ENCODE results near the gene LYPLAL1.
"Not testable (repeated sequence)": the region's sequence is repeated elsewhere in the genome, so short reads cannot be mapped to it uniquely, and the experiment has no call there.

The LYPLAL1 gene

DNA sequence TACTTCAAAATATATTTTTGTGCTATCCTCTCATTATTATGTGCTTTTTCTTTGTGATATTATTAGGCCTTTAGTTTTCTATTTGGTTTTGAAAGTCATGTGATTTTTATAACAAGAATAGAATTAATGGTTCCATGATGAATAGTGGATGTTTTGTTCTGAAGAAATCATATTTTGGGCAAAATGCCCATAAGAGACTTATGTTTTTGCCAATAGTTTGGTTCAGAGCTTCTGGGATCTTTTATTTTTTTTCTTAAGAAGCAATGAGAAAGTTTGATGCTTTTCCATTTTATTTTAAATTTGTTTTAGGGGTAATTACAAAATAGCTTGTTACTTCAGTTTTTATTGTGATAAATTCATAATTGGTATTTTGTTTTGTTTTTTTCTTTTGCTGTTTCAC lies 49.8 kb downstream of the LYPLAL1 start:
- DNase-seq, result no peak

DNA sequence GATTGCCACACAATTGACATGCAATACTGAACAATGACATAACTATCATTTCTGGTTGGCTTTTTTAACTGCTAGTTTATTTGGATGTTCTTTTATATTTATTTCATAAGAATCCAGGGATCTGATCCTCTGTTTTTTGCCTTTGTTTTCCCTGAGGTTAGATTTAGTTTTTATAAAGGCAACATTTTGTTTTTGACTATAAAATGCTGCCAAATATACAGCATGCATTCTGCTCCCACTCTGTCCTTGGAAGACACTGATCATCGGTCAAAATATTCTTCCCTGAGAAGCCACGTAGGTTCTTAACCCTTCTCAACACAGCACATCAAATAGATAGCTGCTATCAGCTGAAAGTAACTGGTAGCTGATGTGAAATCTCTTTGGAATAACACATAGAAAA lies 52.5 kb downstream of the LYPLAL1 start:
- DNase-seq, result no peak

DNA sequence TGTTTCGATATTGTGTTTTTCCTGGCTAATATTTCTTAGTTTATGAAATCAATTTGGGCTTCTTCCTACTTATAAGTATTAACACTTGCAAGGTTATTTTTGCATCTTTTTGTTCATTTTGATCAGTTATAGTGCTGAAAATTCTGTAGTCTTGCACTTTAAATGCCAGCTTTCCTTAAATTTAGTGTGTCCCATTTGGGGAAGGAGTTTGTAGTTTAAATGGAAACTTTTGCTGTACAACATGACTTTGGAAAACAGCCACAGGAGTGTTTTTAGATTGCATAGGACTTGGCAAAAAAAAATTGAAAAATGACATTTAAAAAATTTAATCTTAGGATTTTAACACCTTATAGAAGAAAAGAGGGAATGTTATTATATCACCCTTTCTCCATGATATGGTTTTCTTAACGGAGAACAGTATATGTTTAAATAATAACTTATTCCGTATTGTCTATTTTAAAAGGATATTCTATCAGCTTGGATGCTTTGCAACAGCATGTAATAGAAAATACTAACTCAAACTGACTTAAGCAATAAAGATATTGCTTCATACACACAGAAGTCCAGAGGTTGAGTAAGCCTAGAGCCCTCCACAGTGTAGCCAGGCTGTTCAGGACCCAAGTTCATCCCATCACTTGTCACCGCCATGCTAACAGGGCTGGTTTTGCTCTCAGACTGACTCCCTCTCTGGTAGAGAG lies 53.8 kb downstream of the LYPLAL1 start:
- DNase-seq, result no peak

DNA sequence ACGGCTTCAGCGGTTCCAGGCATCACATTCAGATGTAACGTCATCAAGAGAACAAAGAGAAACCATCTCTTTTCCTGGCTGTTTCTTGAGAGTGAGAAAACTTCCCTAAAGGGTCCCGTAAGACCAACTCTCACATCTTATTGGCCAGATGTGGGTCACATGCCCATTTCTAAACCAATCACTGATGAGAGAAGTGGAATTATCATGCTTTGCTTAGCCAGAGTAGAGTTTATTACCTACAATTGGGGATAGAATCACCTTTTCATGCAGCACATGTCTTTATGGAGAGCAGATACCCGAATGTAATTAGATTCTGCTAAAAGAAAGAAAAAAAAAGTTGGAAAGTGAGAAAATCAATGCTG lies 54.4 kb downstream of the LYPLAL1 start:
- DNase-seq, result no peak

GRCh38 chr1:219232890-219233289 lies 59.2 kb downstream of the LYPLAL1 start:
- DNase-seq, result no peak

DNA sequence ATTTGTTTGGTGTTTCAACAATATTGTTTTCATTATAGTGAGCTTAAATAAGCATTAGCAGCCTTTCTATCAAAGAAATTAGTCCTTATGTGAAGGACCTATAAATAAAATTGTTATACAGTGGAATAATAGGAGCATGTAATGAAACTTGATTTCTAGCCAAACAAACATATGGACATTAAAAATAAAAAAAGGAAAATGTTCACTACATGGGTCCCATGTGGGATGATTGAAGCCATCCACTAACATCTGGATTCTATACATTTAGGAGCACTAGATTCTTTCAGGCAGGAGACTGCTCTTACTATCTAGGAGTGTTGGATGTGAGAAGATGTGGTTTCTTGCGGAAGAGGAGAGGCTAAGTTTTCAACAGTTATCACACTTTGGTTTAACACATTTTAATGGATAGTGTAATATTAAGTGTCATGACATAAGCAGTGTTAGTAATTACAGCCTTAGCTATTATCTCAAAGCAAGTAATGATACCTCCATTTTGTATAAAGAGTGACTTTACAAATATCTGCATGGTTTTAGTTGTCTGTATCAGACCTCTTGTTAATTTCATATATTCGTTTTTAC lies 62.3 kb downstream of the LYPLAL1 start:
- no peak for DNase-seq

DNA sequence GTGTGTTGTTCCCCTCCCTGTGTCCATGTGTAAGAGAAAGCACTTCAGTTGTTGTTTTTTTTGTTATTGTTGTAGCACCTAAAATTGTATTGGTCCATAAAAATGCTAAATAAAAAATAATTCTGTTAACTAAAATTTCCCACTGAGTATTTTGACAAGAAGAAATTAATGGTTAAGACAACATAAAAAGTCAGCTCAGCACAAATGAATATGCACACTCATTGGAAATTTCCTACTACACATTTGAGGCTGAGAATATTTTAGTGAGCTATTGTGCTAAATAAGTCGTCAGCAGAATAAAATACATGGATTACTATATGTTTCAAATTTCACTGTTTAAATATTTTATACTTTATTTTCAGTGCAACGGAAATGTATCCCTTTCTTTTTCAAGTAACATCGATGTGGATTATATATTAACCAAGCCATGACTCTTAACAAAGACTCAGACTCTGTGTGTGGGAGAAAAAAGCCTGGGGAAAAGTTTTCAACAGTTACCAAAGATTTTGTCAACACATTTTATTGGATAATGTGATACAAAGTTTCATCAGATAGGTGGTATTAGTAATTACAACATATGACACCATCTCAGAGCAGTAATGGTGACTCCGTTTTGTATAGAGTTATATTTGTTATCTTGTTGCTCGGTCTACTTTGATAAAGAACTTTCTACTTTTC lies 63.4 kb downstream of the LYPLAL1 start:
- no peak for DNase-seq

DNA sequence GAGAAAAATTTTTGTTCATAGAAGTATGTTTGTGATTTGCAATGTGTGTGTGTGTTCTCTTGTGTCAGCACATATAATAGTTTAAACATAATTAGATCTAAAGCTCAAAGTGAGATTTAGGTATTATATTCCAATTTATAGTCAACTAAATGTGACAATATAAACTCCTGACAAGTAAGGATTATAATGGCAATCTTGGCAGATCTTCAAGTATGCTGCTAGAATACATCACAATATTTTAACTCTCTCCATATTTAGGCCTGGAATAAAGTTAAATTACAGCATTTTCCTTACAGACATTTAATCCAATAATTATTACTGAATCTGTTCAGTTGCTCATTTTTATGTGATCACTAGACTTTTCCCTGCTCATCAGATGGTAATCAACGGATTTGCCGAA lies 65.8 kb downstream of the LYPLAL1 start:
- DNase-seq, result no peak

GRCh38 chr1:219244864-219245263 lies 71.2 kb downstream of the LYPLAL1 start:
- no peak for DNase-seq

DNA sequence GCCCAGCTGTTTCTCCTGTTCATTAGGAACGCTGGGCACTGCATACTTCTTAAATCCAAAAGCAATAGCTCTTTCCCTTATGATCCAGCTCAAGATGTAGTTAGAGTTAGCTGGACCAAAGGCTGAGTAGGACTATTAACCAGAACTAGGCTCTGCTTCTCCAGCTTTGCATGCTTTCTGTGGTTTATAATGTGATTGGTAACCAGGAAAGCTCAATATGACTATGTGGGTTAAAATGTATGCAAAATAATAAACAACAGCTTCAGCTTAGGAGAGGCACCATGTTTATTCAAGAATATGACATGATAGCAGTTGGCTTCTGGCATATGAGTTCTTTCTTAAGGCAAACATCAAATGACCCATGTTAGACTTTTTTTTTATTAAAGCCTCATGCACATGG lies 73.8 kb downstream of the LYPLAL1 start:
- DNase-seq, result no peak

GRCh38 chr1:219250468-219250867 lies 76.8 kb downstream of the LYPLAL1 start:
- DNase-seq, result not testable (repeated sequence)

GRCh38 chr1:219257751-219258150 lies 84.1 kb downstream of the LYPLAL1 start:
- no peak for DNase-seq

GRCh38 chr1:219261454-219261853 lies 87.8 kb downstream of the LYPLAL1 start:
- DNase-seq, result no peak
